ENCODE results near the gene WNT10A. TPM values are rescaled to one million over a fixed set of nuclear protein-coding genes. Genes with fewer than 3 reads are reported as not detected.

Gene WNT10A
- total and polyA plus RNA-seq, 10 of the 15 experiments (the other 5 are each of a cell fraction or from before 2014, with no cell fraction given): 0.61 to 45.0 (median 6.9) TPM

GRCh38 chr2:218904176-218904575 is 23.5 kb downstream of the WNT10A start:
- no peaks in the 10 kb centered on the region for H3K79me2 ChIP-seq (ENCODE audit: control insufficient read depth, insufficient read depth, low read length)
- ChIA-PET POLR2A (interaction anchor here (1.0 kb wide), 1 partner anchor 15 kb away, joined by 4 read pairs; no protein-coding TSS in a partner anchor), SMC1A (ENCODE audit: uncharacterized antibody, unreplicated experiment) (interaction anchor here (0.8 to 5.2 kb wide), 2 partner anchors 27 to 76 kb away, joined by 3 to 57 read pairs; no protein-coding TSS in a partner anchor), RAD21 (ENCODE audit: unreplicated experiment) (interaction anchor here (4.9 kb wide), 1 partner anchor 27 kb away, joined by 29 read pairs; no protein-coding TSS in a partner anchor), CTCF (interaction anchor here (1.4 to 22.2 kb wide), 2 partner anchors 26 to 245 kb away, joined by 3 to 1364 read pairs; partner anchors contain the start of genes BCS1L, WNT10A and ZNF142)
- H3K36me3 ChIP-seq (ENCODE audit: control insufficient read depth in 2 of 2, insufficient read depth in 2 of 2, low read length in 1 of 2): no peaks in the 10 kb centered on the region
- 0% methylated on average over 2 of the region's 2 CpGs for WGBS (ENCODE audit: insufficient coverage, insufficient replicate concordance, low lambda C conversion rate, missing lambda C conversion rate)
- no peaks in the 10 kb centered on the region; the same call in 2 of the 3 replicates for H3K9me3 ChIP-seq (replicated peaks; ENCODE audit: control insufficient read depth, insufficient read depth, low read length)
- FAIRE-seq (no peak), ATAC-seq (no peak), DNase-seq (ENCODE audit: low read depth, low spot score) (no peak)
- H2AFZ ChIP-seq (ENCODE audit: control insufficient read depth, low read depth, low read length): no peak overlapping the region
- no peaks in the 10 kb centered on the region for H3K27me3 ChIP-seq (replicated peaks in 1 of 2; ENCODE audit: control insufficient read depth in 2 of 2, insufficient read depth in 2 of 2, low read length in 1 of 2)
- H3K9ac ChIP-seq (ENCODE audit: control insufficient read depth, insufficient read depth, low read length): no peak overlapping the region
- H3K4me1 ChIP-seq (ENCODE audit: control insufficient read depth, insufficient read depth, low read length): peaks cover 3% of the 10 kb centered on the region
- no TSS peak for BruUV-seq (replicated peaks)
- H3K4me2 ChIP-seq (ENCODE audit: control insufficient read depth, insufficient read depth): no peak overlapping the region
- H3K27ac ChIP-seq (ENCODE audit: control insufficient read depth, insufficient read depth): no peak overlapping the region
- in situ Hi-C loops (cut with MboI) (no loop called here), intact Hi-C loops (cut with micrococcal nuclease; ENCODE audit: unreplicated experiment) (loop anchor here (5.0 kb wide), 1 partner anchor 37 kb away; no protein-coding TSS in a partner anchor)
- no peak overlapping the region for H3K4me3 ChIP-seq
- TF ChIP-seq KAT2A (conservative IDR thresholded peaks at IDR 0.05; ENCODE audit: control insufficient read depth, low read depth, low read length) (no peak), REST (IDR thresholded peaks at IDR 0.05; ENCODE audit: low read depth, low read length) (no peak), TCF7 (IDR thresholded peaks at IDR 0.05; ENCODE audit: borderline replicate concordance) (no peak), SREBF2 (IDR thresholded peaks at IDR 0.05; ENCODE audit: low read length) (no peak), POLR2AphosphoS2 (IDR thresholded peaks at IDR 0.05; ENCODE audit: low read depth, low read length) (no peak), PRDM15 (CRISPR knock-in tag; IDR thresholded peaks at IDR 0.05) (no peak)
- H4K20me1 ChIP-seq (ENCODE audit: control insufficient read depth, insufficient read depth): no peaks in the 10 kb centered on the region

Data from GM12878 (cell line).